Endothelial cell of umbilical vein (primary cell): ENCODE measurements around the gene CNPPD1.

Source experiments
- EZH2 ChIP-seq: IDR thresholded peaks from 2 replicates; pipeline ENCODE4 v1.6.1; 2012; ENCODE audit warnings: borderline replicate concordance, low read depth, mild to moderate bottlenecking, moderate library complexity, low read length, inconsistent platforms; ENCODE audit not compliant: severe bottlenecking
- TF ChIP-seq, protein P1 (sequence below), 2 donors: IDR thresholded peaks; 1 replicate in 1 of 2; 2 replicates in 1 of 2; pipeline ENCODE4 v1.5.1; 2011; ENCODE audit warnings: low read length in 2 of 2, mild to moderate bottlenecking in 2 of 2, moderate library complexity in 2 of 2, control low read depth in 1 of 2, inconsistent platforms in 1 of 2, low read depth in 1 of 2; ENCODE audit not compliant: insufficient read depth in 1 of 2; ENCODE audit errors: extremely low read depth in 1 of 2

DNA sequence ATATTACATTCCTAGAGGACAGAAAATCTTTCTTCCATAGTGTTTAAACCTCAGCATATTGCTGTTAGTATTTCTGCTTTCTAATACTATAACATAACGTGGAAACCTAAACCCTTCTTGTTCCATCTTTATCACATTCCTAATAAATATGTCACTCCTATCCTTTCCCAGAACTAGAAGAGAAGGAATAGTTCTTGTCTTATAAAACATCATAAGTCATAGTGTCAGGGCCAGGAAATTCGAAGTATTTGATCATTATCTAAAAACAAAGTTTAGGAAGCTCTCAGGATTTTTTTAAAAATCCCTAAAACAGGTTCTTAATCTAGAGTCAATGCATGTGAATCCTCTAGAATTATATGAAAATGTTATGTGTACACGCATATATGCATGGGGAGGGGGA is 18.1 kb downstream of the CNPPD1 start:
- TF ChIP-seq, protein P1, sequence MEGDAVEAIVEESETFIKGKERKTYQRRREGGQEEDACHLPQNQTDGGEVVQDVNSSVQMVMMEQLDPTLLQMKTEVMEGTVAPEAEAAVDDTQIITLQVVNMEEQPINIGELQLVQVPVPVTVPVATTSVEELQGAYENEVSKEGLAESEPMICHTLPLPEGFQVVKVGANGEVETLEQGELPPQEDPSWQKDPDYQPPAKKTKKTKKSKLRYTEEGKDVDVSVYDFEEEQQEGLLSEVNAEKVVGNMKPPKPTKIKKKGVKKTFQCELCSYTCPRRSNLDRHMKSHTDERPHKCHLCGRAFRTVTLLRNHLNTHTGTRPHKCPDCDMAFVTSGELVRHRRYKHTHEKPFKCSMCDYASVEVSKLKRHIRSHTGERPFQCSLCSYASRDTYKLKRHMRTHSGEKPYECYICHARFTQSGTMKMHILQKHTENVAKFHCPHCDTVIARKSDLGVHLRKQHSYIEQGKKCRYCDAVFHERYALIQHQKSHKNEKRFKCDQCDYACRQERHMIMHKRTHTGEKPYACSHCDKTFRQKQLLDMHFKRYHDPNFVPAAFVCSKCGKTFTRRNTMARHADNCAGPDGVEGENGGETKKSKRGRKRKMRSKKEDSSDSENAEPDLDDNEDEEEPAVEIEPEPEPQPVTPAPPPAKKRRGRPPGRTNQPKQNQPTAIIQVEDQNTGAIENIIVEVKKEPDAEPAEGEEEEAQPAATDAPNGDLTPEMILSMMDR (IDR thresholded peaks at IDR 0.05; ENCODE audit: extremely low read depth in 1 of 2, insufficient read depth in 1 of 2, low read depth in 1 of 2, low read length in 2 of 2), result no peak
- TF ChIP-seq EZH2, result no peak
